H1 (cell line): ENCODE data around the gene EDA.

Experiments
- CHD1 ChIP-seq: IDR thresholded peaks from 2 replicates; pipeline ENCODE4 v1.6.1; 2012; ENCODE audit warnings: low read depth, low read length, improper control_type of control experiment
- CTCF ChIP-seq, 3 experiments: IDR thresholded peaks; 1 replicate in 2 of 3; 2 replicates in 1 of 3; pipeline versions ENCODE4 v1.5.1 to v1.6.1; 2011; ENCODE audit warnings: low read length in 3 of 3, mild to moderate bottlenecking in 3 of 3, inconsistent platforms in 2 of 3, low read depth in 1 of 3, moderate library complexity in 1 of 3; ENCODE audit not compliant: insufficient read depth in 1 of 3; ENCODE audit errors: control extremely low read depth in 1 of 3
- EP300 ChIP-seq, 2 experiments: IDR thresholded peaks; 1 replicate in 1 of 2; 2 replicates in 1 of 2; pipeline ENCODE4 v1.6.1; 2011 to 2012; ENCODE audit warnings: low read depth in 2 of 2, low read length in 2 of 2, mild to moderate bottlenecking in 2 of 2, borderline replicate concordance in 1 of 2, inconsistent platforms in 1 of 2, moderate library complexity in 1 of 2
- GABPA ChIP-seq: IDR thresholded peaks from 2 replicates; pipeline ENCODE4 v1.6.1; 2011; ENCODE audit warnings: mild to moderate bottlenecking, low read length, moderate library complexity, borderline replicate concordance; ENCODE audit not compliant: insufficient read depth
- JUND ChIP-seq: IDR thresholded peaks from 2 replicates; pipeline ENCODE4 v1.6.1; 2011; ENCODE audit warnings: mild to moderate bottlenecking, improper control_type of control experiment, low read length
- POLR2A ChIP-seq, 2 experiments: IDR thresholded peaks; 1 replicate in 1 of 2; 2 replicates in 1 of 2; pipeline ENCODE4 v1.6.1; 2011; ENCODE audit warnings: low read depth in 2 of 2, low read length in 2 of 2, mild to moderate bottlenecking in 2 of 2; ENCODE audit errors: control extremely low read depth in 1 of 2
- POLR2AphosphoS5 ChIP-seq: IDR thresholded peaks from 2 replicates; pipeline ENCODE4 v1.6.1; 2011; ENCODE audit warnings: low read depth, low read length
- SRF ChIP-seq: IDR thresholded peaks from 2 replicates; pipeline ENCODE4 v1.6.1; 2011; ENCODE audit warnings: mild to moderate bottlenecking, low read depth, low read length, moderate library complexity
- TCF12 ChIP-seq: IDR thresholded peaks from 2 replicates; pipeline ENCODE4 v1.6.1; 2011; ENCODE audit warnings: low read depth, mild to moderate bottlenecking, low read length

GRCh38 chrX:69746051-69746450, 130.1 kb downstream of the EDA start:
- TF ChIP-seq EP300 (IDR thresholded peaks at IDR 0.05; ENCODE audit: borderline replicate concordance in 1 of 2, low read depth in 2 of 2, low read length in 2 of 2) = no peak
- no peak for TF ChIP-seq GABPA
- TF ChIP-seq JUND = no peak
- TF ChIP-seq TCF12 = no peak
- no peak for TF ChIP-seq POLR2A (IDR thresholded peaks at IDR 0.05; ENCODE audit: control extremely low read depth in 1 of 2, low read depth in 2 of 2, low read length in 2 of 2)
- TF ChIP-seq CHD1 = no peak
- TF ChIP-seq CTCF (IDR thresholded peaks at IDR 0.05; ENCODE audit: control extremely low read depth in 1 of 3, insufficient read depth in 1 of 3, low read depth in 1 of 3, low read length in 3 of 3) = no peak
- TF ChIP-seq SRF = no peak
- TF ChIP-seq POLR2AphosphoS5 = no peak
